ENCODE data around the gene BAX. TPM values are rescaled to one million over a fixed set of nuclear protein-coding genes. Genes with fewer than 3 reads are reported as not detected.
"Not testable (repeated sequence)": the region's sequence is repeated elsewhere in the genome, so short reads cannot be mapped to it uniquely, and the experiment has no call there.

BAX gene
- polyA plus RNA-seq, 2 of the 4 experiments (the other 2 are of a cell fraction), result 134 to 299 TPM

GRCh38 chr19:48926909-48927308 is 27.8 kb upstream of the BAX start:
- ChIA-PET CTCF (interaction anchor here (1.0 to 5.9 kb wide), 5 partner anchors 27 to 139 kb away, joined by 3 to 36 read pairs (median 3); partner anchors contain the start of gene HSD17B14), POLR2A (interaction anchor here (0.6 to 2.9 kb wide), 4 partner anchors 35 to 55 kb away, joined by 3 to 24 read pairs (median 9); partner anchors contain the start of gene PPP1R15A)
- ATAC-seq (peak; percentile 67 to 84), DNase-seq (ENCODE audit: low read depth in 1 of 2, low spot score in 1 of 2) (peak; percentile 65 to 87), FAIRE-seq (peak; percentile 43)
- peak overlapping the region; percentile 66 for H3K4me2 ChIP-seq
- H3K9me3 ChIP-seq, result no peaks in the 10 kb centered on the region
- peak overlapping the region; percentile 67 to 85 for H3K27ac ChIP-seq
- peaks cover 41% of the 10 kb centered on the region for H3K4me1 ChIP-seq
- 4% methylated on average over 10 of the region's 10 CpGs for WGBS (ENCODE audit: missing lambda C conversion rate)
- H3K4me3 ChIP-seq, result no peak overlapping the region
- no peak for TF ChIP-seq JUNB (IDR thresholded peaks at IDR 0.05)
- TF ChIP-seq MAX (IDR thresholded peaks at IDR 0.05), result peak; percentile 59
- peak in 1 of 2 experiments; percentile 39; a peak in 1 of 5 replicates for TF ChIP-seq EP300 (IDR thresholded peaks at IDR 0.05)
- TF ChIP-seq FOSL2 (IDR thresholded peaks at IDR 0.05), result no peak
- TF ChIP-seq FOSL2 (CRISPR knock-in tag; IDR thresholded peaks at IDR 0.05), result peak; percentile 64

GRCh38 chr19:48927692-48928091 is 27.0 kb upstream of the BAX start:
- ChIA-PET CTCF (interaction anchor here (0.6 to 5.9 kb wide), 6 partner anchors 13 to 1996 kb away, joined by 3 to 36 read pairs (median 3); no protein-coding TSS in a partner anchor), POLR2A (interaction anchor here (0.6 to 1.3 kb wide), 4 partner anchors 26 to 1007 kb away, joined by 4 to 6 read pairs (median 6); partner anchors contain the start of gene TULP2)
- not testable (repeated sequence) for FAIRE-seq; DNase-seq (ENCODE audit: low read depth in 1 of 2, low spot score in 1 of 2); H3K4me3 ChIP-seq; ATAC-seq; H3K9me3 ChIP-seq
- WGBS (ENCODE audit: missing lambda C conversion rate), result 90% methylated on average over 17 of the region's 17 CpGs
- Histone ChIP-seq H3K4me2 (peak overlapping the region; percentile 66), H3K27ac (peak overlapping the region; percentile 67 to 85), H3K4me1 (peaks cover 44% of the 10 kb centered on the region)

GRCh38 chr19:48928164-48929025 is 26.3 kb upstream of the BAX start:
- ChIA-PET CTCF (interaction anchor here (0.7 to 1.5 kb wide), 4 partner anchors 12 to 141 kb away, joined by 3 to 6 read pairs (median 3); no protein-coding TSS in a partner anchor), POLR2A (interaction anchor here (0.6 to 1.3 kb wide), 4 partner anchors 26 to 1007 kb away, joined by 4 to 6 read pairs (median 6); partner anchors contain the start of gene TULP2)
- FAIRE-seq, result no peak
- DNase-seq (ENCODE audit: low read depth in 1 of 2, low spot score in 1 of 2), result no peak
- Histone ChIP-seq H3K4me2 (no peak overlapping the region), H3K4me1 (peaks cover 47% of the 10 kb centered on the region), H3K9me3 (no peaks in the 10 kb centered on the region), H3K27ac (peak overlapping the region in 1 of 2 experiments; percentile 85; a peak in 4 of 6 replicates), H3K4me3 (no peak overlapping the region)
- whole genome bisulfite sequencing (ENCODE audit: missing lambda C conversion rate), result 87% methylated on average over 15 of the region's 15 CpGs
- TF ChIP-seq RAD21 (conservative IDR thresholded peaks at IDR 0.05 in 1 of 2, IDR thresholded peaks at IDR 0.05 in 1 of 2) (no peak), PBX3 (IDR thresholded peaks at IDR 0.05) (no peak), EHMT2 (IDR thresholded peaks at IDR 0.05; ENCODE audit: low read depth) (no peak), NPAS2 (CRISPR knock-in tag; IDR thresholded peaks at IDR 0.05; ENCODE audit: borderline replicate concordance) (no peak), HMGXB4 (CRISPR knock-in tag; IDR thresholded peaks at IDR 0.05; ENCODE audit: borderline replicate concordance) (no peak), MAX (IDR thresholded peaks at IDR 0.05) (no peak), EP300 (IDR thresholded peaks at IDR 0.05) (no peak), MYC (IDR thresholded peaks at IDR 0.05; ENCODE audit: borderline replicate concordance, low read length) (no peak)
- no peak for ATAC-seq
